ENCODE results near the gene B3GALT2. TPM values are rescaled to one million over a fixed set of nuclear protein-coding genes. Genes with fewer than 3 reads are reported as not detected.

B3GALT2 gene
- total and polyA plus RNA-seq, 10 of the 15 experiments (the other 5 are each of a cell fraction or from before 2014, with no cell fraction given), result 0.10 to 0.25 (median 0.14) TPM; not detected in 7

DNA sequence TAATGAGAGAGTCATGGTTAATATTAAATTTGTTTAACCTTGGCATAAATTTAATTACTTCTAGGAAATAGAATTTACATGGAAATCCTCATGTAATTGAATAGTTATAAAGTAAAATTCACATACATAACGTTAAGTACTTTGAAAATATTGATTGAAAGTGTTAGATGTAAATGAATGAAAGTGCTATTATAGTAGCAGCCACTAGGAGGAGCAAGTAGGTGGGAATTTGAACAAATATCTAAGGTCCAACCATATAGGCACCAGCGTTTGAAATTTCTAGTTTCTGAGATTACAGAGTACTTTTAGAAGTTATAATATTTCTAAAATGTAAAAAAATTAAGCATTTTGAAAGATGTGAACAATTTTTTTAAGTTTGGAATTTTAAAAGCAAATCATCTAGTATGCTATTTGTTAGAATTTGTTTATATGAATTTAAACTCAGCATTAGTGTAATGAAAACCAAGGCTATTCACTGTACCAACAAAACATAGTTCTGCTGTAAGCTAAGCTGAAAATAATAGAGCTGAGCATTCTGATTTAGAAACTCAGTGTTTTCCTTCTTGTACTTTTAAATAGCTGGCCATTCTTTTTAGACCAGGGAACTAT, 3.3 kb downstream of the B3GALT2 start:
- Histone ChIP-seq H2AFZ (ENCODE audit: control insufficient read depth, low read depth, low read length) (no peak overlapping the region), H3K9ac (ENCODE audit: control insufficient read depth, insufficient read depth, low read length) (no peak overlapping the region), H3K4me1 (ENCODE audit: control insufficient read depth, insufficient read depth, low read length) (no peaks in the 10 kb centered on the region), H3K9me3 (replicated peaks; ENCODE audit: control insufficient read depth, insufficient read depth, low read length) (no peaks in the 10 kb centered on the region), H3K4me3 (no peak overlapping the region), H3K27ac (ENCODE audit: control insufficient read depth, insufficient read depth) (no peak overlapping the region), H3K27me3 (replicated peaks in 1 of 2; ENCODE audit: control insufficient read depth in 2 of 2, insufficient read depth in 2 of 2, low read length in 1 of 2) (no peaks in the 10 kb centered on the region), H3K4me2 (ENCODE audit: control insufficient read depth, insufficient read depth) (no peak overlapping the region), H3K79me2 (ENCODE audit: control insufficient read depth, insufficient read depth, low read length) (peaks cover 21% of the 10 kb centered on the region), H3K36me3 (ENCODE audit: control insufficient read depth in 2 of 2, insufficient read depth in 2 of 2, low read length in 1 of 2) (no peaks in the 10 kb centered on the region; a peak in 1 of 4 replicates), H4K20me1 (ENCODE audit: control insufficient read depth, insufficient read depth) (no peaks in the 10 kb centered on the region)
- RAD21 ChIA-PET (ENCODE audit: unreplicated experiment), result interaction anchor here (3.6 kb wide), 1 partner anchor 155 kb away, joined by 17 read pairs; no protein-coding TSS in a partner anchor
- intact Hi-C loops (cut with micrococcal nuclease; ENCODE audit: unreplicated experiment), result loop anchor here (2.0 to 10.0 kb wide), 3 partner anchors 156 to 352 kb away; no protein-coding TSS in a partner anchor
- CTCF ChIA-PET, result interaction anchor here (0.6 to 3.1 kb wide), 12 partner anchors 26 to 1114 kb away, joined by 3 to 26 read pairs (median 4); no protein-coding TSS in a partner anchor
- DNase-seq (ENCODE audit: low read depth, low spot score) (no peak), FAIRE-seq (peak; percentile 72), ATAC-seq (peak; percentile 79)
- WGBS (ENCODE audit: insufficient coverage, insufficient replicate concordance, low lambda C conversion rate, missing lambda C conversion rate), result 0% methylated on average over 2 of the region's 2 CpGs
- POLR2A ChIA-PET, result no interaction called here
- in situ Hi-C loops (cut with MboI), result no loop called here
- no TSS peak for BruUV-seq (replicated peaks)
- SMC1A ChIA-PET (ENCODE audit: uncharacterized antibody, unreplicated experiment), result interaction anchor here (1.2 to 3.8 kb wide), 4 partner anchors 26 to 154 kb away, joined by 4 to 17 read pairs (median 6); no protein-coding TSS in a partner anchor
- TF ChIP-seq SIN3A (IDR thresholded peaks at IDR 0.05; ENCODE audit: low read depth, low read length), result no peak
- TF ChIP-seq, protein P1, sequence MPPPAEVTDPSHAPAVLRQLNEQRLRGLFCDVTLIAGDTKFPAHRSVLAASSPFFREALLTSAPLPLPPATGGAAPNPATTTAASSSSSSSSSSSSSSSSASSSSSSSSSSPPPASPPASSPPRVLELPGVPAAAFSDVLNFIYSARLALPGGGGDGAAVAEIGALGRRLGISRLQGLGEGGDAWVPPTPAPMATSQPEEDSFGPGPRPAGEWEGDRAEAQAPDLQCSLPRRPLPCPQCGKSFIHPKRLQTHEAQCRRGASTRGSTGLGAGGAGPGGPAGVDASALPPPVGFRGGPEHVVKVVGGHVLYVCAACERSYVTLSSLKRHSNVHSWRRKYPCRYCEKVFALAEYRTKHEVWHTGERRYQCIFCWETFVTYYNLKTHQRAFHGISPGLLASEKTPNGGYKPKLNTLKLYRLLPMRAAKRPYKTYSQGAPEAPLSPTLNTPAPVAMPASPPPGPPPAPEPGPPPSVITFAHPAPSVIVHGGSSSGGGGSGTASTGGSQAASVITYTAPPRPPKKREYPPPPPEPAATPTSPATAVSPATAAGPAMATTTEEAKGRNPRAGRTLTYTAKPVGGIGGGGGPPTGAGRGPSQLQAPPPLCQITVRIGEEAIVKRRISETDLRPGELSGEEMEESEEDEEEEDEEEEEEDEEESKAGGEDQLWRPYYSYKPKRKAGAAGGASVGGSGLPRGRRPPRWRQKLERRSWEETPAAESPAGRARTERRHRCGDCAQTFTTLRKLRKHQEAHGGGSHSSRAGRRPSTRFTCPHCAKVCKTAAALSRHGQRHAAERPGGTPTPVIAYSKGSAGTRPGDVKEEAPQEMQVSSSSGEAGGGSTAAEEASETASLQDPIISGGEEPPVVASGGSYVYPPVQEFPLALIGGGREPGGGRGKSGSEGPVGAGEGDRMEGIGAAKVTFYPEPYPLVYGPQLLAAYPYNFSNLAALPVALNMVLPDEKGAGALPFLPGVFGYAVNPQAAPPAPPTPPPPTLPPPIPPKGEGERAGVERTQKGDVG (CRISPR knock-in tag; IDR thresholded peaks at IDR 0.05), result no peak
- TF ChIP-seq FOXK2 (IDR thresholded peaks at IDR 0.05), result no peak
- TF ChIP-seq, protein P2, sequence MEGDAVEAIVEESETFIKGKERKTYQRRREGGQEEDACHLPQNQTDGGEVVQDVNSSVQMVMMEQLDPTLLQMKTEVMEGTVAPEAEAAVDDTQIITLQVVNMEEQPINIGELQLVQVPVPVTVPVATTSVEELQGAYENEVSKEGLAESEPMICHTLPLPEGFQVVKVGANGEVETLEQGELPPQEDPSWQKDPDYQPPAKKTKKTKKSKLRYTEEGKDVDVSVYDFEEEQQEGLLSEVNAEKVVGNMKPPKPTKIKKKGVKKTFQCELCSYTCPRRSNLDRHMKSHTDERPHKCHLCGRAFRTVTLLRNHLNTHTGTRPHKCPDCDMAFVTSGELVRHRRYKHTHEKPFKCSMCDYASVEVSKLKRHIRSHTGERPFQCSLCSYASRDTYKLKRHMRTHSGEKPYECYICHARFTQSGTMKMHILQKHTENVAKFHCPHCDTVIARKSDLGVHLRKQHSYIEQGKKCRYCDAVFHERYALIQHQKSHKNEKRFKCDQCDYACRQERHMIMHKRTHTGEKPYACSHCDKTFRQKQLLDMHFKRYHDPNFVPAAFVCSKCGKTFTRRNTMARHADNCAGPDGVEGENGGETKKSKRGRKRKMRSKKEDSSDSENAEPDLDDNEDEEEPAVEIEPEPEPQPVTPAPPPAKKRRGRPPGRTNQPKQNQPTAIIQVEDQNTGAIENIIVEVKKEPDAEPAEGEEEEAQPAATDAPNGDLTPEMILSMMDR (IDR thresholded peaks at IDR 0.05 in 2 of 3, conservative IDR thresholded peaks at IDR 0.05 in 1 of 3; ENCODE audit: control insufficient read depth in 2 of 3, extremely low read depth in 1 of 3, insufficient read depth in 1 of 3, low read depth in 3 of 3, low read length in 3 of 3), result peak; percentile 61 to 77 (median 65)
- peak; percentile 84 for TF ChIP-seq RAD21 (IDR thresholded peaks at IDR 0.05; ENCODE audit: insufficient read depth, low read depth, low read length)
- TF ChIP-seq, protein P3, sequence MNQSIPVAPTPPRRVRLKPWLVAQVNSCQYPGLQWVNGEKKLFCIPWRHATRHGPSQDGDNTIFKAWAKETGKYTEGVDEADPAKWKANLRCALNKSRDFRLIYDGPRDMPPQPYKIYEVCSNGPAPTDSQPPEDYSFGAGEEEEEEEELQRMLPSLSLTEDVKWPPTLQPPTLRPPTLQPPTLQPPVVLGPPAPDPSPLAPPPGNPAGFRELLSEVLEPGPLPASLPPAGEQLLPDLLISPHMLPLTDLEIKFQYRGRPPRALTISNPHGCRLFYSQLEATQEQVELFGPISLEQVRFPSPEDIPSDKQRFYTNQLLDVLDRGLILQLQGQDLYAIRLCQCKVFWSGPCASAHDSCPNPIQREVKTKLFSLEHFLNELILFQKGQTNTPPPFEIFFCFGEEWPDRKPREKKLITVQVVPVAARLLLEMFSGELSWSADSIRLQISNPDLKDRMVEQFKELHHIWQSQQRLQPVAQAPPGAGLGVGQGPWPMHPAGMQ (IDR thresholded peaks at IDR 0.05; ENCODE audit: borderline replicate concordance), result no peak
- TF ChIP-seq EGR1 (IDR thresholded peaks at IDR 0.05; ENCODE audit: borderline replicate concordance in 1 of 2, low read depth in 2 of 2, low read length in 2 of 2), result no peak
- TF ChIP-seq SP1 (IDR thresholded peaks at IDR 0.05; ENCODE audit: low read depth, low read length), result no peak
- TF ChIP-seq, protein P4, sequence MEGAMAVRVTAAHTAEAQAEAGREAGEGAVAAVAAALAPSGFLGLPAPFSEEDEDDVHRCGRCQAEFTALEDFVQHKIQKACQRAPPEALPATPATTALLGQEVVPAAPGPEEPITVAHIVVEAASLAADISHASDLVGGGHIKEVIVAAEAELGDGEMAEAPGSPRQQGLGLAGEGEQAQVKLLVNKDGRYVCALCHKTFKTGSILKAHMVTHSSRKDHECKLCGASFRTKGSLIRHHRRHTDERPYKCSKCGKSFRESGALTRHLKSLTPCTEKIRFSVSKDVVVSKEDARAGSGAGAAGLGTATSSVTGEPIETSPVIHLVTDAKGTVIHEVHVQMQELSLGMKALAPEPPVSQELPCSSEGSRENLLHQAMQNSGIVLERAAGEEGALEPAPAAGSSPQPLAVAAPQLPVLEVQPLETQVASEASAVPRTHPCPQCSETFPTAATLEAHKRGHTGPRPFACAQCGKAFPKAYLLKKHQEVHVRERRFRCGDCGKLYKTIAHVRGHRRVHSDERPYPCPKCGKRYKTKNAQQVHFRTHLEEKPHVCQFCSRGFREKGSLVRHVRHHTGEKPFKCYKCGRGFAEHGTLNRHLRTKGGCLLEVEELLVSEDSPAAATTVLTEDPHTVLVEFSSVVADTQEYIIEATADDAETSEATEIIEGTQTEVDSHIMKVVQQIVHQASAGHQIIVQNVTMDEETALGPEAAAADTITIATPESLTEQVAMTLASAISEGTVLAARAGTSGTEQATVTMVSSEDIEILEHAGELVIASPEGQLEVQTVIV (IDR thresholded peaks at IDR 0.05; ENCODE audit: borderline replicate concordance, partially characterized antibody), result no peak
- TF ChIP-seq BHLHE40 (IDR thresholded peaks at IDR 0.05; ENCODE audit: borderline replicate concordance in 1 of 2, low read depth in 2 of 2, low read length in 1 of 2), result no peak
- no peak for TF ChIP-seq CHD4 (IDR thresholded peaks at IDR 0.05)
- TF ChIP-seq, protein P5, sequence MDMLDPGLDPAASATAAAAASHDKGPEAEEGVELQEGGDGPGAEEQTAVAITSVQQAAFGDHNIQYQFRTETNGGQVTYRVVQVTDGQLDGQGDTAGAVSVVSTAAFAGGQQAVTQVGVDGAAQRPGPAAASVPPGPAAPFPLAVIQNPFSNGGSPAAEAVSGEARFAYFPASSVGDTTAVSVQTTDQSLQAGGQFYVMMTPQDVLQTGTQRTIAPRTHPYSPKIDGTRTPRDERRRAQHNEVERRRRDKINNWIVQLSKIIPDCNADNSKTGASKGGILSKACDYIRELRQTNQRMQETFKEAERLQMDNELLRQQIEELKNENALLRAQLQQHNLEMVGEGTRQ (IDR thresholded peaks at IDR 0.05; ENCODE audit: borderline replicate concordance, low read depth, low read length), result no peak

All from GM12878 (cell line).